Osteocyte (in vitro differentiated cells): ENCODE measurements around the gene BCAS4. TPM values are rescaled to one million over a fixed set of nuclear protein-coding genes. Genes with fewer than 3 reads are reported as not detected.
"Not testable (repeated sequence)": the region's sequence is repeated elsewhere in the genome, so short reads cannot be mapped to it uniquely, and the experiment has no call there.

Experiments used
- DNase-seq: peaks from one replicate; pipeline ENCODE4 v3.0.0; 2021; ENCODE audit warnings: mixed read lengths; ENCODE audit not compliant: unreplicated experiment; ENCODE audit errors: extremely low spot score
- H3K27ac Mint-ChIP-seq: one replicate; pipeline ENCODE4 v1.8.0; 2021; ENCODE audit warnings: mild to moderate bottlenecking, mixed read lengths; ENCODE audit not compliant: unreplicated experiment
- H3K27me3 Mint-ChIP-seq: one replicate; pipeline ENCODE4 v1.8.0; 2021; ENCODE audit warnings: mixed read lengths; ENCODE audit not compliant: unreplicated experiment
- H3K36me3 Mint-ChIP-seq: one replicate; pipeline ENCODE4 v1.8.0; 2021; ENCODE audit warnings: mixed read lengths; ENCODE audit not compliant: unreplicated experiment
- H3K4me1 Mint-ChIP-seq: one replicate; pipeline ENCODE4 v1.8.0; 2021; ENCODE audit warnings: mixed read lengths; ENCODE audit not compliant: unreplicated experiment
- H3K4me3 Mint-ChIP-seq: one replicate; pipeline ENCODE4 v1.8.0; 2021; ENCODE audit warnings: mild to moderate bottlenecking, moderate library complexity, mixed read lengths; ENCODE audit not compliant: unreplicated experiment
- H3K9me3 Mint-ChIP-seq: one replicate; pipeline ENCODE4 v1.8.0; 2021; ENCODE audit warnings: mixed read lengths; ENCODE audit not compliant: unreplicated experiment
- total RNA-seq: library from RNA; stranded (reverse); gene quantifications from 2 replicates; pipeline ENCODE4 v1.2.1, GENCODE V29; 2021
- TF ChIP-seq, protein P1 (sequence below): fragments of 200-600 bp; sonication (generic); IDR thresholded peaks from 2 replicates; pipeline ENCODE4 v1.5.0; 2021; ENCODE audit warnings: antibody characterized with exemption, mild to moderate bottlenecking, moderate library complexity

BCAS4 gene
- total RNA-seq, 1 donor from 2014 or later = 4.2 TPM

DNA sequence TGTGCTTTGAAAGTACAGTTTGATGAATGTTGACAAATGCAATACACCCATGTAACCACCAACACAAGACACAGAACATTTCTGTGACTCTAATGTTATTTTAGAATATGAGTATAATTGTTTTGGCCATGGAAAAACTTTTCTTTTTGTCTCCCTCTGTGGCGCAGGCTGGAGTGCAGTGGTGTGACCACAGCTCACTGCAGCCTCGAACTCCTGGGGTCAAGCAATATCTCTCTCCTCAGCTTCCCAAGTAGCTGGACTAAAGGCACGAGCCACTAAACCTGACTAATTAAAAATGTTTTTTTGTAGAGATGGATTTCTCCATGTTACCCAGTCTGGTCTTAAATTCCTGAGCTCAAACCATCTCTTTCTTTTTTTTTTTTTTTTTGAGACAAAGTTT, 20.3 kb upstream of the BCAS4 start:
- Mint-ChIP-seq H3K27ac (no peak overlapping the region), H3K4me3 (no peak overlapping the region), H3K9me3 (no peaks in the 10 kb centered on the region), H3K4me1 (peaks cover 12% of the 10 kb centered on the region), H3K36me3 (no peaks in the 10 kb centered on the region), H3K27me3 (peaks cover 15% of the 10 kb centered on the region)
- DNase-seq = no peak
- TF ChIP-seq, protein P1, sequence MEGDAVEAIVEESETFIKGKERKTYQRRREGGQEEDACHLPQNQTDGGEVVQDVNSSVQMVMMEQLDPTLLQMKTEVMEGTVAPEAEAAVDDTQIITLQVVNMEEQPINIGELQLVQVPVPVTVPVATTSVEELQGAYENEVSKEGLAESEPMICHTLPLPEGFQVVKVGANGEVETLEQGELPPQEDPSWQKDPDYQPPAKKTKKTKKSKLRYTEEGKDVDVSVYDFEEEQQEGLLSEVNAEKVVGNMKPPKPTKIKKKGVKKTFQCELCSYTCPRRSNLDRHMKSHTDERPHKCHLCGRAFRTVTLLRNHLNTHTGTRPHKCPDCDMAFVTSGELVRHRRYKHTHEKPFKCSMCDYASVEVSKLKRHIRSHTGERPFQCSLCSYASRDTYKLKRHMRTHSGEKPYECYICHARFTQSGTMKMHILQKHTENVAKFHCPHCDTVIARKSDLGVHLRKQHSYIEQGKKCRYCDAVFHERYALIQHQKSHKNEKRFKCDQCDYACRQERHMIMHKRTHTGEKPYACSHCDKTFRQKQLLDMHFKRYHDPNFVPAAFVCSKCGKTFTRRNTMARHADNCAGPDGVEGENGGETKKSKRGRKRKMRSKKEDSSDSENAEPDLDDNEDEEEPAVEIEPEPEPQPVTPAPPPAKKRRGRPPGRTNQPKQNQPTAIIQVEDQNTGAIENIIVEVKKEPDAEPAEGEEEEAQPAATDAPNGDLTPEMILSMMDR = no peak

- Mint-ChIP-seq H3K27me3 (peaks cover 19% of the 10 kb centered on the region), H3K36me3 (no peaks in the 10 kb centered on the region), H3K27ac (no peak overlapping the region), H3K9me3 (no peaks in the 10 kb centered on the region), H3K4me3 (no peak overlapping the region), H3K4me1 (peaks cover 12% of the 10 kb centered on the region)
- TF ChIP-seq, protein P1 = no peak
- DNase-seq = no peak
Observed at GRCh38 chr20:50776122-50776817, 18.6 kb upstream of the BCAS4 start.

DNA sequence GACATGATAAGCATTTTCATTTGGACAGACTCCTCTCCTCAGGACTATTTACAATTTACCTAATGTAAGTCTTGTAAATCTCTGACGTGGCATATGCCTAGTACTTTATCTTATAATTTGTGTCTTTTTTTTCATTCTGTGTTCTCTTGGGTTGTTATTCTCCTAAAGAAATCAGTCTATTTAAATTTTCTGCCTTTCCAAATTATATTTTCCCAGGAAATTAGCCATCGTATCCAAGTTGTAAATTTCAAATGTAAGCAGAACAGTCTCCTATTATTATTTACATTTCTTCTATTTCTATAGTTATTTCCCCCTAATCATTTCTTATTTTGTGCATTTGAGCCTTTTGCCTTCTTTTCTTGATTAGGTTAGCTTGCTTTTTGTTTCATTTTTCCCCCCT, 17.5 kb upstream of the BCAS4 start:
- Mint-ChIP-seq H3K4me1 (peaks cover 10% of the 10 kb centered on the region), H3K4me3 (no peak overlapping the region), H3K9me3 (no peaks in the 10 kb centered on the region), H3K27me3 (peaks cover 23% of the 10 kb centered on the region), H3K27ac (no peak overlapping the region), H3K36me3 (no peaks in the 10 kb centered on the region)
- TF ChIP-seq, protein P1 = no peak
- DNase-seq = no peak

DNA sequence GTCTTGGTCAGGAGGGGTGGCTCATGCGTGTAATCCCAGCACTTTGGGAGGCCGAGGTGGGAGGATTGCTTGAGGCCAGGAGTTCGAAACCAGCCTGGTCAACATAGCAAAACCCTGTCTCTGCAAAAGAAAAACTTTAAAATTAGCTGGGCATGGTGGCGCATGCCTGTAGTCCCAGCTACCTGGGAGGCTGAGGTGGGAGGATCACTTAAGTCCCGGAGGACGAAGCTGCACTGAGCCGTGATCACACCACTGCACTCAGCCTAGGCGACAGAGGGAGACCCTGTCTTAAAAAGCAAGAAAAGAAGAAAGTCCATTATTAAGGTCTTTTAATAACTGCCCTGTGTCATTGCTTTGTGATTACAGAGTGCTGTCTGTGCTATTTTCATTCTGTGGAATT, 15.9 kb upstream of the BCAS4 start:
- Mint-ChIP-seq H3K27me3 (peaks cover 23% of the 10 kb centered on the region), H3K4me1 (peaks cover 10% of the 10 kb centered on the region)
- not testable (repeated sequence) for H3K9me3 Mint-ChIP-seq, DNase-seq, H3K4me3 Mint-ChIP-seq, H3K27ac Mint-ChIP-seq, H3K36me3 Mint-ChIP-seq

- H3K4me1 Mint-ChIP-seq = peaks cover 3% of the 10 kb centered on the region
- H3K9me3 Mint-ChIP-seq = no peaks in the 10 kb centered on the region
- no peaks in the 10 kb centered on the region for H3K36me3 Mint-ChIP-seq
- DNase-seq = no peak
- H3K27ac Mint-ChIP-seq = no peak overlapping the region
- no peak overlapping the region for H3K4me3 Mint-ChIP-seq
- peaks cover 15% of the 10 kb centered on the region for H3K27me3 Mint-ChIP-seq
- TF ChIP-seq, protein P1 = no peak
Observed at GRCh38 chr20:50783390-50783789, 11.5 kb upstream of the BCAS4 start.
